ENCODE measurements around the gene ECE2.

DNA sequence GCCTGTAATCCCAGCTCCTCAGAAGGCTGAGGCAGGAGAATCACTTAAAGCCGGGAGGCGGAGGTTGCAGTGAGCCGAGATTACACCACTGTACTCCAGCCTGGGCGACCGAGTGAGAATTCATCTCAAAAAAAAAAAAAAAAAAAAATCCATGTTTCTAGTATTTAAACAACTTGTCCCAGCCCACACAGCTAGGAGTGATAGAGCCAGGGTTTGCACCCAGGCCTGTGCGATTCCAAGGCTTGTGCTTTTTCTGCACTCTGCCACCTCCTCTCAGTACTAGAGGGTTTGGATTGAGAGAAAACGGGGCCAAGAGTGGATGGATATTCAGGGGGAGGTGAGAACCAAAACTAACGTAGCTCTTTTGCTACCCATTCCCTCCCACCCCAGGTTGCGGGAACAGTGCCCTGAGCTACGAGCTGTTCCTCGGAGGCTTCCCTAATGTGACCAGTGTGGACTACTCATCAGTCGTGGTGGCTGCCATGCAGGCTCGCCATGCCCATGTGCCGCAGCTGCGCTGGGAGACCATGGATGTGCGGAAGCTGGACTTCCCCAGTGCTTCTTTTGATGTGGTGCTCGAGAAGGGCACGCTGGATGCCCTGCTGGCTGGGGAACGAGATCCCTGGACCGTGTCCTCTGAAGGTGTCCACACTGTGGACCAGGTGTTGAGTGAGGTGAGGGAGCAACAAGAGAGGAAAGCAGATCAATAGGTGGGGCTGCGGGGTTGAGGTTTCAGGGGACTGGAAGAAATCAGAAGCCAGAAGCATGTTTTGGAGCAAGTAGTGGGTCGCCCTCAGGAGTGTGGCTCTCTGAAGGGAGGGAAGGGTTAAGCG, 18.5 kb upstream of the ECE2 start:
- TF ChIP-seq, protein P1, sequence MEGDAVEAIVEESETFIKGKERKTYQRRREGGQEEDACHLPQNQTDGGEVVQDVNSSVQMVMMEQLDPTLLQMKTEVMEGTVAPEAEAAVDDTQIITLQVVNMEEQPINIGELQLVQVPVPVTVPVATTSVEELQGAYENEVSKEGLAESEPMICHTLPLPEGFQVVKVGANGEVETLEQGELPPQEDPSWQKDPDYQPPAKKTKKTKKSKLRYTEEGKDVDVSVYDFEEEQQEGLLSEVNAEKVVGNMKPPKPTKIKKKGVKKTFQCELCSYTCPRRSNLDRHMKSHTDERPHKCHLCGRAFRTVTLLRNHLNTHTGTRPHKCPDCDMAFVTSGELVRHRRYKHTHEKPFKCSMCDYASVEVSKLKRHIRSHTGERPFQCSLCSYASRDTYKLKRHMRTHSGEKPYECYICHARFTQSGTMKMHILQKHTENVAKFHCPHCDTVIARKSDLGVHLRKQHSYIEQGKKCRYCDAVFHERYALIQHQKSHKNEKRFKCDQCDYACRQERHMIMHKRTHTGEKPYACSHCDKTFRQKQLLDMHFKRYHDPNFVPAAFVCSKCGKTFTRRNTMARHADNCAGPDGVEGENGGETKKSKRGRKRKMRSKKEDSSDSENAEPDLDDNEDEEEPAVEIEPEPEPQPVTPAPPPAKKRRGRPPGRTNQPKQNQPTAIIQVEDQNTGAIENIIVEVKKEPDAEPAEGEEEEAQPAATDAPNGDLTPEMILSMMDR (IDR thresholded peaks at IDR 0.05; ENCODE audit: low read length): no peak
- no peak for TF ChIP-seq EZH2 (optimal IDR thresholded peaks at IDR 0.05; ENCODE audit: low read depth, low read length)

Data from MM.1S (cell line).